Measurements from ENCODE around the gene POU2F3. TPM values are rescaled to one million over a fixed set of nuclear protein-coding genes. Genes with fewer than 3 reads are reported as not detected.

Gene POU2F3
- total RNA-seq, 2 donors from 2014 or later: 0.26 TPM; not detected in 1

GRCh38 chr11:120334332-120334731 lies 94.4 kb downstream of the POU2F3 start:
- no peaks in the 10 kb centered on the region for H3K27me3 ChIP-seq
- DNase-seq: no peak
- H3K4me1 ChIP-seq: peaks cover 43% of the 10 kb centered on the region
- no peak overlapping the region for H3K4me3 ChIP-seq
- H3K36me3 ChIP-seq (replicated peaks in 1 of 2; ENCODE audit: insufficient read depth in 1 of 2, low read depth in 2 of 2): no peaks in the 10 kb centered on the region
- WGBS, 2 donors: 29 to 65% methylated on average over 1 of the region's 1 CpG
- H3K9me3 ChIP-seq: no peaks in the 10 kb centered on the region
- H3K27ac ChIP-seq: peak overlapping the region in 1 of 4 donors; percentile 95
- ATAC-seq: no peak
- no peak for TF ChIP-seq POLR2A (IDR thresholded peaks at IDR 0.05)
- TF ChIP-seq, protein P1, sequence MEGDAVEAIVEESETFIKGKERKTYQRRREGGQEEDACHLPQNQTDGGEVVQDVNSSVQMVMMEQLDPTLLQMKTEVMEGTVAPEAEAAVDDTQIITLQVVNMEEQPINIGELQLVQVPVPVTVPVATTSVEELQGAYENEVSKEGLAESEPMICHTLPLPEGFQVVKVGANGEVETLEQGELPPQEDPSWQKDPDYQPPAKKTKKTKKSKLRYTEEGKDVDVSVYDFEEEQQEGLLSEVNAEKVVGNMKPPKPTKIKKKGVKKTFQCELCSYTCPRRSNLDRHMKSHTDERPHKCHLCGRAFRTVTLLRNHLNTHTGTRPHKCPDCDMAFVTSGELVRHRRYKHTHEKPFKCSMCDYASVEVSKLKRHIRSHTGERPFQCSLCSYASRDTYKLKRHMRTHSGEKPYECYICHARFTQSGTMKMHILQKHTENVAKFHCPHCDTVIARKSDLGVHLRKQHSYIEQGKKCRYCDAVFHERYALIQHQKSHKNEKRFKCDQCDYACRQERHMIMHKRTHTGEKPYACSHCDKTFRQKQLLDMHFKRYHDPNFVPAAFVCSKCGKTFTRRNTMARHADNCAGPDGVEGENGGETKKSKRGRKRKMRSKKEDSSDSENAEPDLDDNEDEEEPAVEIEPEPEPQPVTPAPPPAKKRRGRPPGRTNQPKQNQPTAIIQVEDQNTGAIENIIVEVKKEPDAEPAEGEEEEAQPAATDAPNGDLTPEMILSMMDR (IDR thresholded peaks at IDR 0.05): no peak
- intact Hi-C loops (cut with DNase I): no loop called here

DNA sequence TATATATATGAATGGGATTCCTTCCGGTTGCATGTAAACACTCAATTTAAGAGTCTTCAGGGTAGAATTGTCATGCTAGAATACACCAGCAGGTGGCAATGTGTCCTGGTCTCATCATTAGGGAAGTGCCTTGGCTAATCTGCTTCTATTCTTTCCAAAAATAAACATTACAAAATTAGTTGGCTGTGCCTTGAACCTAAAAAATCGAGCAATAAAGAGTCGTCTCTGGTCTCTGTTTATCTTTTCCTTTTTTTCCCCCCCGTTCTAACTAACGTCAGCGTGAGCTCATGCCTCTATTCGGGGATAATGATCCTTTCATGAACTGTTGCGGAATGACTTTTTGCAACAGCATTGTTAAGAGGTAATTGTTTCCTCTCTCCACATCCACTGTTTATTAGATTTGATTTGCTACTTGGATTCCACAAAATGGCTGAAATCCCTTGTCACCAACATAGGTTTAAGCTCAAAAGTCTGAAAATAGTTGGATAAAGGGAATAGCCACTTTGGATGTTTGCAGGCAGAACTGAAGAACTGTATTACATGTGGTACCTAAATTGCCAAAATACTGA lies 95.0 kb downstream of the POU2F3 start:
- DNase-seq (peak; percentile 70 to 85 (median 74)), ATAC-seq (peak; percentile 41)
- Histone ChIP-seq H3K27ac (peak overlapping the region; percentile 89 to 96 (median 95)), H3K4me3 (no peak overlapping the region), H3K36me3 (replicated peaks in 1 of 2; ENCODE audit: insufficient read depth in 1 of 2, low read depth in 2 of 2) (no peaks in the 10 kb centered on the region), H3K4me1 (peaks cover 50% of the 10 kb centered on the region), H3K27me3 (no peaks in the 10 kb centered on the region), H3K9me3 (no peaks in the 10 kb centered on the region)
- intact Hi-C loops (cut with DNase I): no loop called here
- peak in 2 of 3 donors; percentile 4 to 35 for TF ChIP-seq POLR2A (IDR thresholded peaks at IDR 0.05)
- TF ChIP-seq, protein P1 (IDR thresholded peaks at IDR 0.05): peak; percentile 51 to 78 (median 70)
- 1% methylated on average over 8 of the region's 8 CpGs for WGBS, 2 donors

DNA sequence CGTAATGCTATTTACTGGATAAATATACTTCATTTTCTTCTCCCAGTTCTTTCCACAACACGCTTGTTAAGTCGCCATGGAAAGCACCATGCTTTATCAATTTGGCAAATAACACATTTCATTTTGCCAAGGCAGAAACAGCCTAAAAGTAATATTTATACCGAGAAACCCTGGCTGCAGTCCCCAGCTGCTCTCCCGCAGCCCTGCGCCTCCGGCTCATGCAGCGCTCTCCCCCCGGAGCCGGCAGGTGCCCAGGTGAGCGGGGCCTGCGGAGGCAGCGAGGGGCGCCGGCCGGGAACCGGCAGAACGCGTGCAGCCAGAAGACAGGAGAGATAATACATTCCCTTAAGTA lies 95.6 kb downstream of the POU2F3 start:
- Histone ChIP-seq H3K27ac (peak overlapping the region; percentile 89 to 96 (median 95)), H3K4me1 (peaks cover 51% of the 10 kb centered on the region), H3K9me3 (no peaks in the 10 kb centered on the region), H3K4me3 (peak overlapping the region; percentile 9 to 32), H3K27me3 (no peaks in the 10 kb centered on the region), H3K36me3 (replicated peaks in 1 of 2; ENCODE audit: insufficient read depth in 1 of 2, low read depth in 2 of 2) (no peaks in the 10 kb centered on the region)
- TF ChIP-seq POLR2A (IDR thresholded peaks at IDR 0.05): peak in 2 of 3 donors; percentile 59 to 61
- TF ChIP-seq, protein P1 (IDR thresholded peaks at IDR 0.05): no peak
- intact Hi-C loops (cut with DNase I): no loop called here
- ATAC-seq (peak; percentile 47), DNase-seq (peak in 3 of 4 donors; percentile 47 to 68 (median 48))
- 0 to 1% methylated on average over 12 to 19 of the region's 19 CpGs for WGBS, 2 donors

DNA sequence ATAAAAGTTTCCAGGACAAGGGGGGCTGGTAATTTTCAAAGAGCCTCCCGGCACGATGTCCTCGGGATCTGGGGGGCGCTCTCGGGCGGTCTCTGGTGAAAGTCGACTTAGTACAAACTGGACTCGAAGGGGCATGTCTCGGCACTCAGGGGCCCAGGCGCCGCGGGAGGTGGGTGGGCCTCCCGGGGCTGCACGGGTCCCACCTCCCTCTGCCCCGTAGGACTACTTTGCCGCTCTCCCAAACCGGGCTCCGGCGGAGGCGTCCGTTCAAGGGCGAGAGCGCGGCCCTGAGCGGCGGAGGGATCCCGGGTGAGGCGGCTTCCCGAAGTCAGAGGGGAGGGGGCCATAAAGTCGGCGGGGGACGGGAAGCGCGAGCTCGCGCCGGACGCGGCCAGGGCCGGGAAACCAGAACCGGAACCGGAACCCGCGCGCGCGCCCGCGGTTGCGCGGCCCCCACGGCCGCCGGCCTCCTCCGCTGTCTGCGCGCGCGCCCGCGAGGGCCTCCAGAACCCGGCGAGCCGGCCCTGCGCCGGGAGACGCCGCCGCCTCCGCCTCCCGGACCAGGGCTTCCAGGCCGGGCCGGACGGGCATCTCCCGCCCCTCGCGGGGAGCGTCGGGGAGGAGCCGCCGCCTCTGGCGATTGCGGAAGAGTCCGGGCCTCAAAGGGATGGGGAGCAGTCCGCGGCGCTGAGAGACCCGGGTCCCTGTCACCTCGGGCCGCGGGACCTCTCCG lies 96.1 kb downstream of the POU2F3 start, which contains the start of gene ARHGEF12:
ARHGEF12 (plus strand) TSS at position 506 of the 733 bp plus-strand sequence. CDS start 831 bp downstream, outside the sequence.
- 1% methylated on average over 80 of the region's 92 CpGs; no CpG with 5 or more reads in 1 of the 2 donors for WGBS, 2 donors
- ATAC-seq (peak; percentile 88), DNase-seq (peak; percentile 95 to 96 (median 96))
- H3K9me3 ChIP-seq: no peaks in the 10 kb centered on the region
- peak within 1 kb of the TSS; percentile 73 to 89 for H3K4me3 ChIP-seq
- no peaks in the 10 kb centered on the region for H3K36me3 ChIP-seq (replicated peaks in 1 of 2; ENCODE audit: insufficient read depth in 1 of 2, low read depth in 2 of 2)
- H3K4me1 ChIP-seq: peaks cover 51% of the 10 kb centered on the region
- peak within 1 kb of the TSS; percentile 89 to 96 (median 95) for H3K27ac ChIP-seq
- intact Hi-C loops (cut with DNase I): no loop called here
- no peaks in the 10 kb centered on the region for H3K27me3 ChIP-seq
- TF ChIP-seq POLR2A (IDR thresholded peaks at IDR 0.05): peak; percentile 70 to 77 (median 76)
- TF ChIP-seq, protein P1 (IDR thresholded peaks at IDR 0.05): peak in 3 of 7 experiments; percentile 20 to 30 (median 28)

Measured in body of pancreas (tissue), 4 donors.